Iris pigment epithelial cell (primary cell): ENCODE data around the gene CALHM1.
"Not testable (repeated sequence)": the region's sequence is repeated elsewhere in the genome, so short reads cannot be mapped to it uniquely, and the experiment has no call there.

ENCODE experiments used
- DNase-seq: peaks from one replicate; pipeline ENCODE4 v3.0.0-alpha.2; 2011; ENCODE audit warnings: low read depth

CALHM1 gene

GRCh38 chr10:103429647-103430046, 29.1 kb downstream of the CALHM1 start:
- no peak for DNase-seq

GRCh38 chr10:103428989-103429643, 29.6 kb downstream of the CALHM1 start:
- no peak for DNase-seq

GRCh38 chr10:103427866-103428265, 30.8 kb downstream of the CALHM1 start:
- DNase-seq = peak; percentile 22

- no peak for DNase-seq
These were observed 35.0 kb downstream of the CALHM1 start for GRCh38 chr10:103423748-103424147.

DNA sequence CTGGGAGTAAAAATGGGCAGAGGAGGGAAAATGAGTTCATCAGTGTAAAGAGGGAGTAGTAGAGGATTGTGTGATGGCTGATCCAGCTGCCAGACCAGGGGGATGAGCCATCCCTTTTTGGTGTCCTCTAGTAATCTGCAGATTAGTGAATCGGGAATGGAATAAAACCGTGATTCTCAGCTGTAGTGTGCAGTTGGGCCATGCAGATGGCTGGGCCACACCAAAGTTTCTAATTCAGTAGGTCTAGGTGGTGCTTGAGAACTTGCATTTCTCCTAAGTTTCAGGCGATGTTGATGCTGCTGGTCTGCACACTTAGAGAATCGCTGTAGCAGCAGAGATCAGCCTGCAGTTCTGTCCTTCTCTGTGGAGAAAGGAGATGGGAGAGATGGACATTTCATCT, 39.6 kb downstream of the CALHM1 start:
- DNase-seq = no peak

GRCh38 chr10:103417601-103418000, 41.1 kb downstream of the CALHM1 start:
- no peak for DNase-seq

- not testable (repeated sequence) for DNase-seq
These were observed 41.6 kb downstream of the CALHM1 start for GRCh38 chr10:103417148-103417469.

- peak; percentile 61 for DNase-seq
These were observed 42.1 kb downstream of the CALHM1 start for GRCh38 chr10:103416436-103417147.

DNA sequence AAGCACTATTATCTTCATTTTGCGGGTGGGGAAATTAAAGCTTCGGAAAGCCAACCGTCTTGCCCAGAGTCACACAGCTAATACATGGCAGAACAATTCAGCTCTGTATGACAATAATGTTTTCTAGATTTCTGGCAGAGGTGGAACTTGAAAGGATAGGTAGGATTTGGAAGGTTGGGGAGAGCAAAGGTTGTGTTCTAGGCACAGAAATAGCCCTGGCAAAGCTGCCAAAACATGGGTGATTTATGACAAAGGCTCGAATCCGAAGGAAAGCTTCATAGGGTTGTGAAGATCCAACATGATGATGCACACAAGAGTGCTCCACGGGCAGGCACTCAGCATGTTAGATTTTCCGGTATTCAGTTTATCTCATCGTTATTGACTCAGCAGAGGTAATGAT, 43.1 kb downstream of the CALHM1 start:
- no peak for DNase-seq

DNA sequence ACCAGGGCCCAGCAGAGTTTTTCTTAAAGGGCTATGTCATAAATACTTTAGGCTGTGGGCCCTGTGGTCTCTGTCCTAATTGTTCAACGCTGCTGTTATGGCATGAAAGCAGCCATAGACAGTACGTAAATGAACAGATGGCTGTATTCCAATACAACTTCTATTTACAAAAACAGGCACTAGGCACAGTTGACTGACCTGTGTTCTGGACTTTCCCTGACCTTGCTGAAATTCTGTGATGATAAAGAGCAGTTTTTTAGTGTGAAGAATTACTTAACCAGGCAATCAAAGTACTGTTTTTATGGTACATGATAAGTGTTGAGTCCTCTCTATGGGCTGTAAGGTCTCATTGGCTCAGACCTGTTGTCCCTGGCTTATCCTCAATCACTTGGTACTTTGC, 45.1 kb downstream of the CALHM1 start:
- no peak for DNase-seq
